ENCODE measurements around the gene PAPPA2. TPM values are rescaled to one million over a fixed set of nuclear protein-coding genes. Genes with fewer than 3 reads are reported as not detected.
A peak's percentile ranks its signal among the peaks of the same experiment; 100 is the strongest.
"Not testable (repeated sequence)": the region's sequence is repeated elsewhere in the genome, so short reads cannot be mapped to it uniquely, and the experiment has no call there.

The PAPPA2 gene, protein sequence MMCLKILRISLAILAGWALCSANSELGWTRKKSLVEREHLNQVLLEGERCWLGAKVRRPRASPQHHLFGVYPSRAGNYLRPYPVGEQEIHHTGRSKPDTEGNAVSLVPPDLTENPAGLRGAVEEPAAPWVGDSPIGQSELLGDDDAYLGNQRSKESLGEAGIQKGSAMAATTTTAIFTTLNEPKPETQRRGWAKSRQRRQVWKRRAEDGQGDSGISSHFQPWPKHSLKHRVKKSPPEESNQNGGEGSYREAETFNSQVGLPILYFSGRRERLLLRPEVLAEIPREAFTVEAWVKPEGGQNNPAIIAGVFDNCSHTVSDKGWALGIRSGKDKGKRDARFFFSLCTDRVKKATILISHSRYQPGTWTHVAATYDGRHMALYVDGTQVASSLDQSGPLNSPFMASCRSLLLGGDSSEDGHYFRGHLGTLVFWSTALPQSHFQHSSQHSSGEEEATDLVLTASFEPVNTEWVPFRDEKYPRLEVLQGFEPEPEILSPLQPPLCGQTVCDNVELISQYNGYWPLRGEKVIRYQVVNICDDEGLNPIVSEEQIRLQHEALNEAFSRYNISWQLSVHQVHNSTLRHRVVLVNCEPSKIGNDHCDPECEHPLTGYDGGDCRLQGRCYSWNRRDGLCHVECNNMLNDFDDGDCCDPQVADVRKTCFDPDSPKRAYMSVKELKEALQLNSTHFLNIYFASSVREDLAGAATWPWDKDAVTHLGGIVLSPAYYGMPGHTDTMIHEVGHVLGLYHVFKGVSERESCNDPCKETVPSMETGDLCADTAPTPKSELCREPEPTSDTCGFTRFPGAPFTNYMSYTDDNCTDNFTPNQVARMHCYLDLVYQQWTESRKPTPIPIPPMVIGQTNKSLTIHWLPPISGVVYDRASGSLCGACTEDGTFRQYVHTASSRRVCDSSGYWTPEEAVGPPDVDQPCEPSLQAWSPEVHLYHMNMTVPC (N-terminal part only)
- total RNA-seq (2021): 0.50 TPM in 1 of 2 replicates, not detected in the other
- Bru-seq, nascent RNA: percentile 4 among the genes with signal in this experiment
- percentile 5 among the genes with signal in this experiment for BruChase-seq, experiment 1, labeled RNA remaining after a 2-hour chase
- BruChase-seq, experiment 2, labeled RNA remaining after a 6-hour chase: percentile 2 among the genes with signal in this experiment
- long read RNA-seq: 0 reads

GRCh38 chr1:176462674-176463378 lies at the start of gene PAPPA2:
Gene PAPPA2, plus strand, starts transcription at chr1:176463175. Its CDS starts 93,148 bp downstream, at chr1:176556323.
- no peaks in the 10 kb centered on the region for H3K9me3 ChIP-seq (ENCODE audit: insufficient read depth, low read depth)
- no peak within 1 kb of the TSS for H3K4me3 ChIP-seq
- no peaks in the 10 kb centered on the region for H3F3A ChIP-seq (ENCODE audit: insufficient read depth, low read depth)
- intact Hi-C loops (cut with micrococcal nuclease; ENCODE audit: unreplicated experiment): no loop called here
- no peak for DNase-seq
- POLR2A ChIA-PET (ENCODE audit: unreplicated experiment): no interaction called here
- no peaks in the 10 kb centered on the region for H3K36me3 ChIP-seq (ENCODE audit: low read depth)
- no peak within 1 kb of the TSS for H2AFZ ChIP-seq
- H3K4me1 ChIP-seq (replicated peaks; ENCODE audit: insufficient read depth): no peaks in the 10 kb centered on the region
- no peaks in the 10 kb centered on the region for H3K79me2 ChIP-seq (ENCODE audit: low read depth)
- no peak within 1 kb of the TSS for H3K4me2 ChIP-seq
- H3K27ac ChIP-seq: no peak within 1 kb of the TSS
- H3K27me3 ChIP-seq (ENCODE audit: insufficient read depth, low read depth): no peaks in the 10 kb centered on the region
- CTCF ChIA-PET: no interaction called here
- H3K9me2 ChIP-seq (ENCODE audit: insufficient read depth): no peaks in the 10 kb centered on the region
- BruUV-seq (replicated peaks): no TSS peak
- no peaks in the 10 kb centered on the region for H4K20me1 ChIP-seq (ENCODE audit: insufficient read depth)
- TF ChIP-seq, protein P1, sequence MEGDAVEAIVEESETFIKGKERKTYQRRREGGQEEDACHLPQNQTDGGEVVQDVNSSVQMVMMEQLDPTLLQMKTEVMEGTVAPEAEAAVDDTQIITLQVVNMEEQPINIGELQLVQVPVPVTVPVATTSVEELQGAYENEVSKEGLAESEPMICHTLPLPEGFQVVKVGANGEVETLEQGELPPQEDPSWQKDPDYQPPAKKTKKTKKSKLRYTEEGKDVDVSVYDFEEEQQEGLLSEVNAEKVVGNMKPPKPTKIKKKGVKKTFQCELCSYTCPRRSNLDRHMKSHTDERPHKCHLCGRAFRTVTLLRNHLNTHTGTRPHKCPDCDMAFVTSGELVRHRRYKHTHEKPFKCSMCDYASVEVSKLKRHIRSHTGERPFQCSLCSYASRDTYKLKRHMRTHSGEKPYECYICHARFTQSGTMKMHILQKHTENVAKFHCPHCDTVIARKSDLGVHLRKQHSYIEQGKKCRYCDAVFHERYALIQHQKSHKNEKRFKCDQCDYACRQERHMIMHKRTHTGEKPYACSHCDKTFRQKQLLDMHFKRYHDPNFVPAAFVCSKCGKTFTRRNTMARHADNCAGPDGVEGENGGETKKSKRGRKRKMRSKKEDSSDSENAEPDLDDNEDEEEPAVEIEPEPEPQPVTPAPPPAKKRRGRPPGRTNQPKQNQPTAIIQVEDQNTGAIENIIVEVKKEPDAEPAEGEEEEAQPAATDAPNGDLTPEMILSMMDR (conservative IDR thresholded peaks at IDR 0.05): no peak
- no peak for TF ChIP-seq EZH2 (IDR thresholded peaks at IDR 0.05; ENCODE audit: low read depth)

- TF ChIP-seq, protein P1 (conservative IDR thresholded peaks at IDR 0.05): no peak
- no peak for TF ChIP-seq EZH2 (IDR thresholded peaks at IDR 0.05; ENCODE audit: low read depth)
- Histone ChIP-seq H3K4me2 (no peak overlapping the region), H3K9me2 (ENCODE audit: insufficient read depth) (no peaks in the 10 kb centered on the region), H3K9me3 (ENCODE audit: insufficient read depth, low read depth) (no peaks in the 10 kb centered on the region), H4K20me1 (ENCODE audit: insufficient read depth) (no peaks in the 10 kb centered on the region), H3K36me3 (ENCODE audit: low read depth) (no peaks in the 10 kb centered on the region), H3K27ac (no peak overlapping the region), H2AFZ (no peak overlapping the region), H3F3A (ENCODE audit: insufficient read depth, low read depth) (no peaks in the 10 kb centered on the region), H3K27me3 (ENCODE audit: insufficient read depth, low read depth) (peaks cover 24% of the 10 kb centered on the region; the same call in 1 of the 2 replicates), H3K4me1 (replicated peaks; ENCODE audit: insufficient read depth) (no peaks in the 10 kb centered on the region), H3K4me3 (no peak overlapping the region), H3K79me2 (ENCODE audit: low read depth) (no peaks in the 10 kb centered on the region)
- POLR2A ChIA-PET (ENCODE audit: unreplicated experiment): no interaction called here
- intact Hi-C loops (cut with micrococcal nuclease; ENCODE audit: unreplicated experiment): no loop called here
- BruUV-seq (replicated peaks): no TSS peak
- DNase-seq: no peak
- CTCF ChIA-PET: no interaction called here
Observed at GRCh38 chr1:176416777-176417176, 46.2 kb upstream of the PAPPA2 start.

DNA sequence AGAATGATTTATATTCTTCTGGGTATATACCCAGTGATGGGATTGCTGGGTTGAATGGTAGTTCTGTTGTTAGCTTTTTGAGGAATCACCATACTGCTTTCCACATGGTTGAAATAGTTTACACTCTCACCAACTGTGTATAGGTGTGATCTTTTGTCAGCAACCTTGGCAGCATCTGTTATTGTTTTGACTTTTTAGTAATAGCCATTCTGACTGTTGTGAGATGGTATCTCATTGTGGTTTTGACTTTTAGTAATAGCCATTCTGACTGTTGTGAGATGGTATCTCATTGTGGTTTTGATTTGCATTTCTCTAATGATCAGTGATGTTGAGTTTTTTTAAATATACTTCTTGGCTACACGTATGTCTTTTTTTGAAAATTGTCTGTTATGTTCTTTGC lies 43.4 kb upstream of the PAPPA2 start:
- DNase-seq; H3K4me2 ChIP-seq; H3F3A ChIP-seq (ENCODE audit: insufficient read depth, low read depth); H3K36me3 ChIP-seq (ENCODE audit: low read depth); H2AFZ ChIP-seq; POLR2A ChIA-PET (ENCODE audit: unreplicated experiment); H3K4me3 ChIP-seq; H3K9me2 ChIP-seq (ENCODE audit: insufficient read depth); H4K20me1 ChIP-seq (ENCODE audit: insufficient read depth); H3K4me1 ChIP-seq (replicated peaks; ENCODE audit: insufficient read depth); CTCF ChIA-PET; H3K79me2 ChIP-seq (ENCODE audit: low read depth); intact Hi-C loops (cut with micrococcal nuclease; ENCODE audit: unreplicated experiment); H3K9me3 ChIP-seq (ENCODE audit: insufficient read depth, low read depth); BruUV-seq (replicated peaks); H3K27ac ChIP-seq: not testable (repeated sequence)
- peaks cover 17% of the 10 kb centered on the region; the same call in 1 of the 2 replicates for H3K27me3 ChIP-seq (ENCODE audit: insufficient read depth, low read depth)

Measured in PC-9 (cell line).